ENCODE data around the gene SYT1. TPM values are rescaled to one million over a fixed set of nuclear protein-coding genes. Genes with fewer than 3 reads are reported as not detected.

SYT1 gene
- total RNA-seq, 3 donors from 2014 or later = 1.4 to 11.8 (median 2.0) TPM

DNA sequence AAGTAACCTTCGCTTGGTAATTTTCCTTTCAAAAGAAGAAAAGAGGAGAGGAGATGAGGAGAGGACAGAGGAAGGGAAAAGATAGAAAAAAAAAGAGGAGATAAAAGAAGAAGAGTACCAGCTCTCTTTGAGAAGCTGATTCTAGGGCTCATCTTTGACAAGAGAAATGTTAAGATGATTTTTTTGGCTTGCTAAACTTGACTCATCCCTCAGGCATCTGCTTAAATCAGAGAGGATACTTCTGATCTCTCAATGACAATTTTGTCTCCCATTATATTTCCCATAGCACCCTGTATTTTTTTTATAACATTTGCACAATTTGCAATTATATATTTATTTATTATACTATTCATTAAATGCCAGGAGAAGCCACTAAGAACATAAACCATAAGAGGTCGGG is 17.1 kb downstream of the SYT1 start:
- TF ChIP-seq, protein P1, sequence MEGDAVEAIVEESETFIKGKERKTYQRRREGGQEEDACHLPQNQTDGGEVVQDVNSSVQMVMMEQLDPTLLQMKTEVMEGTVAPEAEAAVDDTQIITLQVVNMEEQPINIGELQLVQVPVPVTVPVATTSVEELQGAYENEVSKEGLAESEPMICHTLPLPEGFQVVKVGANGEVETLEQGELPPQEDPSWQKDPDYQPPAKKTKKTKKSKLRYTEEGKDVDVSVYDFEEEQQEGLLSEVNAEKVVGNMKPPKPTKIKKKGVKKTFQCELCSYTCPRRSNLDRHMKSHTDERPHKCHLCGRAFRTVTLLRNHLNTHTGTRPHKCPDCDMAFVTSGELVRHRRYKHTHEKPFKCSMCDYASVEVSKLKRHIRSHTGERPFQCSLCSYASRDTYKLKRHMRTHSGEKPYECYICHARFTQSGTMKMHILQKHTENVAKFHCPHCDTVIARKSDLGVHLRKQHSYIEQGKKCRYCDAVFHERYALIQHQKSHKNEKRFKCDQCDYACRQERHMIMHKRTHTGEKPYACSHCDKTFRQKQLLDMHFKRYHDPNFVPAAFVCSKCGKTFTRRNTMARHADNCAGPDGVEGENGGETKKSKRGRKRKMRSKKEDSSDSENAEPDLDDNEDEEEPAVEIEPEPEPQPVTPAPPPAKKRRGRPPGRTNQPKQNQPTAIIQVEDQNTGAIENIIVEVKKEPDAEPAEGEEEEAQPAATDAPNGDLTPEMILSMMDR (IDR thresholded peaks at IDR 0.05) = no peak
- peaks cover 11% of the 10 kb centered on the region for H3K4me1 ChIP-seq (ENCODE audit: low read depth)
- H3K4me3 ChIP-seq = no peak overlapping the region
- DNase-seq = no peak
- no peaks in the 10 kb centered on the region for H3K9me3 ChIP-seq
- intact Hi-C loops (cut with DNase I, micrococcal nuclease) = no loop called here
- H3K36me3 ChIP-seq (ENCODE audit: low read depth) = no peaks in the 10 kb centered on the region
- ATAC-seq = no peak

DNA sequence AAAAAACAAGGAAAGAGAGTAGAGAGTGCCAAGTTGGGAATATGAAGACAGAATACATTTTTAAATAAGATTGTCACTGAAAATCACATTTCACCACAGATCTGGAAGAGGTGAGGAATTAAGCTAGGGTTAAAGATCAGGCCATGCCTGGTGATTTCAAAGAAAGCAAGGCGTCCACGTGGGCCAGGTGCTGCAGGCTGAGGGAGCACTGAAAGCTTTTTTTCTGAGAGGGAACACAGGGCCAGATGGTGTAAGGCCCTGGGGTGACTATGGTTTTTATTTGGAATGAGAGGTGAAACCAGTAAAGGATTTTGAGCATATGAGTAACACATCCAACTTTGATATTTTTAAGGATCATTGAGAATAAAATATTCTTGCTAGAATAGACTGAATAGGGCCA is 20.9 kb downstream of the SYT1 start:
- DNase-seq = no peak
- intact Hi-C loops (cut with DNase I, micrococcal nuclease) = no loop called here
- Histone ChIP-seq H3K4me3 (no peak overlapping the region), H3K36me3 (ENCODE audit: low read depth) (no peaks in the 10 kb centered on the region), H3K9me3 (no peaks in the 10 kb centered on the region), H3K4me1 (ENCODE audit: low read depth) (no peaks in the 10 kb centered on the region)
- TF ChIP-seq, protein P1 (IDR thresholded peaks at IDR 0.05) = no peak
- no peak for ATAC-seq

DNA sequence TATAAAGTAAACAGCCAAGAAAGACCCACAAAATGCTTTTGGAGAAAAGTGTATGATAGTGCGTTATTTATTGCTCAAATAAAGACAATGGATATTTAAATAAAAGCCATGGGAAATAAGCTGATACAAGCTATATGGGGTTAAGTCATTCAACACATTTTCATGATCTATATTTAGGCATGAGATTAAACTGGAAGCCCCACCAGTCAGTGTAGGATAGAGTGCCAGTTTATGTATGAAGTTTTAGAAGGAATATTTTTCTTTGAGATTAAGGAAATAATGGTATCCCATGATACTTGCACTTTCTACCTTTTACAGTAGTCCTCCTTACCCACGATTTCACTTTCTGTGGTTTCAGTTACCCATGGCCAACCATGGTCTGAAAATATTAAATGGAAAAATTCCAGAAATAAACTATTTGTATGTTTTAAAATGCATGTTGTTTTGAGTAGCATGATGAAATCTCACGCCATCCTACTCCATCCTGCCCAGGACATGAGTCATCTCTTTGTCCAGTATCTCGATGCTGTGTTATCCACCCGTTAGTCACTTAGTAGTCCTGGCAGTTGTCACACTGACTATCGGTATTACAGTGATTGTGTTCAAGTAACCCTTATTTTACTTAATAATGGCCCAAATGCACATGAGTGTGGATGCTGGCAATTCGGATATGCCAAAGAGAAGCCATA is 22.3 kb downstream of the SYT1 start:
- no peaks in the 10 kb centered on the region for H3K9me3 ChIP-seq
- DNase-seq (no peak), ATAC-seq (no peak)
- H3K4me3 ChIP-seq = no peak overlapping the region
- TF ChIP-seq, protein P1 (IDR thresholded peaks at IDR 0.05) = no peak
- H3K4me1 ChIP-seq (ENCODE audit: low read depth) = no peaks in the 10 kb centered on the region
- H3K36me3 ChIP-seq (ENCODE audit: low read depth) = no peaks in the 10 kb centered on the region
- intact Hi-C loops (cut with DNase I, micrococcal nuclease) = no loop called here

DNA sequence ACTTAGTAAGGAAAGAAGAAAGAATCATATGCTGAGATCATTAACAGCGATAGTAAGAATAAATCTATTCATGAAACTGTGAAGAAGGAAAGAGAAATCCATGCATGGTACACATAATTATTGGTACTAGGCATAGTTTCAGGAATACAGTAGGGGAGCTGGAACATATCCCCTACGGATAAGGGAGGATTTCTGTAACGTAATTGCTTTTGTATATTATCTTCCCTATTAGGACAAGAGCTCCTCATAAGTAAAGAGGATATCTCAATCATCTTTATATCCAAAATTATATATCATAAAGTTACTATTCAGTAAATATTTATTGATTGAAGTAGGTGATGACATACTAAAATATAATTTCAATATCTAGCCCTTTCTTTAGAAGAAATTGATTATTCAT is 22.9 kb downstream of the SYT1 start:
- TF ChIP-seq, protein P1 (IDR thresholded peaks at IDR 0.05) = no peak
- intact Hi-C loops (cut with DNase I, micrococcal nuclease) = no loop called here

DNA sequence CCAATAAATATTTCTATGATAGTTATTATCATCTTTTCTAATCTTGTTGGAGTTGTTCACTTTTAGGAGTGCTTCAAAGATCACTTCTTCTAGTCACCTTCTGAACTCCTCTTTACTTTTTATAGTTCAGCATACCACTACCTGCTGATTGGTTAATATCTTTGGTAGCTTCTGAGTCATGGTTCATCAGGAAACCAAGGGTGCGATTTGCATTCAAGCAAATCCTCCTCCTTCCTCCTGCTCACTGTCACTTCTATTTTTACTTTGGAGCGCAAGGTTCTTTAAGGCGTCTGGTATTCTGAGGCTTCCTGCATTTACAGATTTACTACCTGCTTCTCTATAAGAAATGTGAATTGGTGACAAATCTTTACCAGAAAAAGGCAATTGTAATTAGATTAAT is 24.0 kb downstream of the SYT1 start:
- TF ChIP-seq, protein P1 (IDR thresholded peaks at IDR 0.05) = no peak
- intact Hi-C loops (cut with DNase I, micrococcal nuclease) = no loop called here
- ATAC-seq (no peak), DNase-seq (no peak)
- Histone ChIP-seq H3K4me3 (no peak overlapping the region), H3K4me1 (ENCODE audit: low read depth) (no peaks in the 10 kb centered on the region), H3K9me3 (no peaks in the 10 kb centered on the region), H3K36me3 (ENCODE audit: low read depth) (no peaks in the 10 kb centered on the region)

More for the DNA sequence above, 22.9 kb downstream of the SYT1 start:
- Histone ChIP-seq H3K36me3 (ENCODE audit: low read depth) (no peaks in the 10 kb centered on the region), H3K9me3 (no peaks in the 10 kb centered on the region), H3K4me1 (ENCODE audit: low read depth) (no peaks in the 10 kb centered on the region), H3K4me3 (no peak overlapping the region)
- no peak for DNase-seq
- no peak for ATAC-seq
